ENCODE data around the gene AZU1.

Gene AZU1

GRCh38 chr19:827710-828321 lies at the start of gene AZU1:
TSS of gene AZU1 (plus strand) at chr19:827837. CDS start at chr19:827847, 10 bp downstream.
- DNase-seq (ENCODE audit: low read depth in 1 of 2, low spot score in 1 of 2): no peak

GRCh38 chr19:778910-779653 lies 48.6 kb upstream of the AZU1 start:
- no peak for DNase-seq (ENCODE audit: low read depth in 1 of 2, low spot score in 1 of 2)

DNA sequence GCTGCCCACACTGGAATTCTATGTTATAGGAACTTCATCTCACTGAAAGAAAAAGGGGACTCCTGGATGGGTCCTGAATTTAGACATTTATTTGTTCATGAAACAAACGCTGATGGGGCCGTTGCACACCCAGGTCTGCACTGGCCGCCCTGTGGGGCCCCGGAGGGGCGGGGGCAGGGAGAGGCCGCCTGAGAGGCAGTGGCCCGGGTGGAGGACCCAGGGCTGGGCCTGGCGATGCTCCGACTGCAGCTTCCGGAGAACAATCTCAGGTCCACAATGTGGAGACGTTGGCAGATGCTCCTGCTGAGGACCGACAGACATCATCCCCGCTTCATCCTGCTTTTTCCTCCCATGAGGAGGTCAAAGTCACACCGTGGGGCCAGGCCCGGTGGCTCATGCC lies 46.7 kb upstream of the AZU1 start:
- DNase-seq (ENCODE audit: low read depth in 1 of 2, low spot score in 1 of 2): no peak

DNA sequence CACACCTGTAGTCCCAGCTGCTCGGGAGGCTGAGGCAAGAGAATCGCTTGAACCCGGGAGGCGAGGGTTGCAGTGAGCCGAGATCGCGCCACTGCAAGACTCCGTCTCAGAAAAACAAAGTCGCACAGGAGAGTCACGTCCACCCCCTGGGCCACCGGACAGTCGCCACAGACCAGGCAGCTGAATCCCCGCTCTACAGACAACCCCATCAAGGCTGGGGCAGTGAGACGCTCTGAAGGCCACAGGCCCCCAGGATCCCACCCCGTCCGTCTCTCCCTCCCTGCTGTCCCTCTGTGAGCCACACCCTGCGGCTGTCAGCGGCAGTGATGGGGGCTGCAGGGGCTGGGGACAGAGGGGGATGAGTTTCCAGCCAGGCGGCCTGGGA lies 45.8 kb upstream of the AZU1 start:
- DNase-seq (ENCODE audit: low read depth in 1 of 2, low spot score in 1 of 2): no peak

DNA sequence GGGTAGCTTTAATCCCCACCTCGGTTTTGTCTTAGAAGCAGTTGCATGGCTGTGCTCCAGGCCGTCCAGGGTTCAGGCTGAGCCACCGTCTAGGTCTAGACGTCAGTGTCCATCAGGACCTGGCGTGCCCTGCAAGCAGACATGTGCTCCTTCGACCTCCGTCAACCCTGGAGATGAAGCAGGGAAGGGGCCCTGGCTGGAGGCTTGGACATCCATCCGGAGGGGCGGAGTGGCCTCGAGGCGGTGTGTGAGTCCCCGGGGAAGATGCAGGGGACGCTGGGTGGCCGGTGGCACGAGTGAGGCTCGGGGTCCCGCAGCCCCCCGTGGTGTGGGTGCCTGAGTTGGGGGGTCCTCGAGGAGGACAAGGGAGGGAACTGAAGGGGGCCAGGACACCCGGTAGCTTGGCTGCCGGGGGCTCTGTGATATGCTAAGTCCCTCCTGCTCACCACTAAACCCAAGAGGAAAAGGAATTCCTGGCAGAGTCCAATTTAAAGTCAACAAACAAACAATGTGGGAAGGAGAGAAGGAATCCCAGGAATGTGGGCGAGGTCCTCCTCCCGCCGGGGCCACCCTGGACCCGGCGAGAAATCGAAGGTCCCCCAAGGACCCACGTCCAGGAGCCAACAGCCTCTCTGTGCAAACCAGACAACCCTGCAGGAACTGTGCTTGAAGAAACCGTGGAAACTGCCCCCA lies 45.3 kb upstream of the AZU1 start:
- no peak for DNase-seq (ENCODE audit: low read depth in 1 of 2, low spot score in 1 of 2)

- no peak for DNase-seq (ENCODE audit: low read depth in 1 of 2, low spot score in 1 of 2)
Observed at GRCh38 chr19:782878-783668, 44.6 kb upstream of the AZU1 start.

DNA sequence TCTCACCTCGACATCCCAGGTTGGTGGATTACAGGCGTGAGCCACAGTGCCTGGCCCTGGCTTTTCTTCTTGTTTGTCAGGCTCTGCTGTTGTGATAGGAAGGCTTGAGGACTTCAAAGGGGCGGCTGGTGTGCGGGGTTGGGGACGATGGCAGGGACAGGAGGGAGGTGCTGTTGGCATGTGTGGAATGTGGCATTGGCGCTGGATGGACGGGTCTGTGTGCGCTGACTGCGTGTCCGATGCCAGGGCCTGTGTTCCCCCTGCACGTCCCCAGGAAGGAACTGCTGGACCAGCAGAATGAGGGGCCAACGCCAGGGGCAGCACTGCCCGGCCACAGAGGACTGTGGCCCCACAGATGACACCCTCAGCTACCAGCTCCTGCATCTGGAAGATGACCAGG lies 43.1 kb upstream of the AZU1 start:
- DNase-seq (ENCODE audit: low read depth in 1 of 2, low spot score in 1 of 2): no peak

GRCh38 chr19:787536-787935 lies 40.1 kb upstream of the AZU1 start:
- DNase-seq (ENCODE audit: low read depth in 1 of 2, low spot score in 1 of 2): no peak

DNA sequence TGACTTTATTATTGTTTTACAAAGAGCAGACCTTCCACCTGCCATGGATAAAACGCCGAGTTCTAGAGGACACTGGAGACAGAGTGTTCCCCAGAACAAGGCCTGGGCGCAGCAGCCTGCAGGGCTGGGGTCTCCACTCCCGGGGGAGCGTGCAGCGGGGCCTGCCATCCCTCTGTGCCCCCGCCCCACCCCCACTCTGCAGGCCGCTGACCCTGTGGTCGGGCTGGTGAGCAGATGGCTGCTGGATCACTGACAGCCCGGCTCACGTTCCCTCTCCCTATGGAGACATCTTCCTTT lies 39.0 kb upstream of the AZU1 start:
- no peak for DNase-seq (ENCODE audit: low read depth in 1 of 2, low spot score in 1 of 2)

DNA sequence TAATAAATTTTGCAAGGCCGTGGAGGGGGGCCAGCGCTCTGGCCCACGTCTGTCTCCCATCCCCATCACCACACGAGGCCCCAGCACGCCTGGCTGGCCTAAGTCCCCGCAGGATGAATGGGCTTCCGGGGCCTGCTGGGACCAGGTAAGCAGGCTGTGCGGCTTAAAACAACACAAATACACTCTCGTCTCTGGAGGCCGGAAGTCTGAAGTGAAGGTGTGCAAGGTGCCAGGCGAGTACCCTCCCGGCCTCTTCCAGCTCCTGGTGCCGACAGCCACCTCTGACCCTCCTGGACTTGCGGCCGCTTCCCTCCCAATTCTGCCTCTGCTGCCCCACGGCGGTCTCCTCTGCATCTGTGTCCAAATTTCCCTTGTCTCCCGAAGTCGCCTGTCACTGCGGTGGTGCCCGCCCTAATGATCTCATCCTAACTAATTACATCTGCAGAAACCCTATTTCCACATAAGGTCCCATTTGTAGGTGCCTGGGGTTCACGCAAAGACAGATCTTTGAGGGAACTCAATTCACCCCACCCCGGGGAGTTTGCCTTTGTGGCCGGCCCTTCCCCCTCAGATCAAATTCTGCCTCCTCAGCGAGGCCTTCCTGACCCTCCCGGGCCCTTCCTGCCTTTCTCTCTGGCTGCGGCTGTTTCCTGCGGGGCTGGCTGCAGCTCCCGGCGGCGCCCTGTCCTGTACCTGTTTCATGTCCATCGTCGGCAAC lies 38.5 kb upstream of the AZU1 start:
- no peak for DNase-seq (ENCODE audit: low read depth in 1 of 2, low spot score in 1 of 2)

- no peak for DNase-seq (ENCODE audit: low read depth in 1 of 2, low spot score in 1 of 2)
Observed at GRCh38 chr19:789701-790060, 38.0 kb upstream of the AZU1 start.

- DNase-seq (ENCODE audit: low read depth in 1 of 2, low spot score in 1 of 2): no peak
Observed at GRCh38 chr19:791007-791566, 36.5 kb upstream of the AZU1 start.

DNA sequence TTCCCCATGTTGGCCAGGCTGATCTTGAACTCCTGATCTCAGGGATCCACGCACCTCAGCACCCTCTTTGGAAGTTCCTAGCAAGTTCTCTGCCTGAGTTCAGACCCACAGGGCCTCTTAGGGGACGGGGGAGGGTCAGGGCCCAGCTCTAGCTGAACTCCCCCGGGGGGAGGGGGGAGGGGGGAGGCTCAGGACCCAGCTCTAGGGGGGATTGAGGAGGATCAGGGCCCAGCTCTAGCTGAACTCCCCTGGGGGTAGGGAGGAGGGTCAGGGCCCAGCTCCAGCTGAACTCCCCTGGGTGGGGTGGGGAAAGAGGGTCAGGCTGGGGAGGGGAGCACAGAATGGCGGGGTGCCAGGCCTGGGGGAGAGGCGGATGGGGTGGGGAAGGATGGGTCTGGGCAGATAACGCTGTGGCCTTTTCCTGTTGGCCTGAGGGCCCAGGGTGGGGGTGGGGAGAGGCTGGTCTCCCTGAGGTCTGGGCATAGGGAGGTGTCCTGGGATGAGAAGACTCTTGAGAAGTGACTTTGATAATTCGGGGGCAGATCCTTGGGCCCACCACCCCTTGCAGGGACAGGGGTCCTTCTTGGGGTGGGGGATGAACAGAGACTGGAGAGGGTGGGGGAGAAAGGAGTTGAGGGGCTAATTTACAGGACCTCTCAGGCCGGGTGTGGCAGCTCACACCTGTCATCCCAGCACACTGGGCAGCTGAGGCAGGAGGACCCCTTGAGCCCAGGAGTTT lies 35.9 kb upstream of the AZU1 start:
- no peak for DNase-seq (ENCODE audit: low read depth in 1 of 2, low spot score in 1 of 2)

GRCh38 chr19:792306-792885 lies 35.2 kb upstream of the AZU1 start:
- DNase-seq (ENCODE audit: low read depth in 1 of 2, low spot score in 1 of 2): no peak

DNA sequence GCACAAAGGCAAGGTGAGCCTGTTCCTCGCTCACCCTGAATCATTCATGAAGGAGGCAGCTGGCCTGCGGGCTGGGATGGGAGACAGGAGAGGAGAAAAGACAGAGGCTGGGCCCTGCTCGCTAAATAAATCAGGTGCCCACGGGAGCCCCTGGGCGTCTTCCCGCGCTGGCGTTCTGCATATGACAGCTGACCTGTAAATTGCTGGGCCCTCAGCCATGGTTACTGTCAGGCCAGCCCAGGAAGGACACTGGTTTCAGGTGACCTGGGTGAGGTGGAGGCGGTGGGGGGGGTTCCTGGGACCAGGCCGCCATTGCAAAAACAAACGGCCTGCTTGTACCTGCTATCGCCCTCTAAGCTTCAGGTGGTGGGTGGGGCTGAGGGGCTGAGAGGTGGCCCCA lies 33.8 kb upstream of the AZU1 start:
- no peak for DNase-seq (ENCODE audit: low read depth in 1 of 2, low spot score in 1 of 2)

- no peak for DNase-seq (ENCODE audit: low read depth in 1 of 2, low spot score in 1 of 2)
Observed at GRCh38 chr19:795073-795611, 32.5 kb upstream of the AZU1 start.

- DNase-seq (ENCODE audit: low read depth in 1 of 2, low spot score in 1 of 2): no peak
Observed at GRCh38 chr19:795691-796581, 31.7 kb upstream of the AZU1 start.

- DNase-seq (ENCODE audit: low read depth in 1 of 2, low spot score in 1 of 2): peak; percentile 95 to 99
Observed at GRCh38 chr19:796692-797527, 30.7 kb upstream of the AZU1 start, which contains the start of gene PTBP1. TSS of gene PTBP1 (plus strand) at chr19:797452. CDS start at chr19:797498, 46 bp downstream.

All from activated CD4-positive, alpha-beta T cell treated with anti-CD3 and anti-CD28 coated beads, Interleukin-2, amount 50 U/mL, for 24 hours (primary cell).